GM18519 (cell line): ENCODE results near the gene GPR68.

Experiments used
- ATAC-seq: cut with Tn5 transposase; IDR thresholded peaks from one replicate; pipeline ENCODE4 v1.9.1; 2021; ENCODE audit warnings: mild to moderate bottlenecking, moderate library complexity; ENCODE audit not compliant: unreplicated experiment, low FRiP score

The GPR68 gene, protein sequence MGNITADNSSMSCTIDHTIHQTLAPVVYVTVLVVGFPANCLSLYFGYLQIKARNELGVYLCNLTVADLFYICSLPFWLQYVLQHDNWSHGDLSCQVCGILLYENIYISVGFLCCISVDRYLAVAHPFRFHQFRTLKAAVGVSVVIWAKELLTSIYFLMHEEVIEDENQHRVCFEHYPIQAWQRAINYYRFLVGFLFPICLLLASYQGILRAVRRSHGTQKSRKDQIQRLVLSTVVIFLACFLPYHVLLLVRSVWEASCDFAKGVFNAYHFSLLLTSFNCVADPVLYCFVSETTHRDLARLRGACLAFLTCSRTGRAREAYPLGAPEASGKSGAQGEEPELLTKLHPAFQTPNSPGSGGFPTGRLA

DNA sequence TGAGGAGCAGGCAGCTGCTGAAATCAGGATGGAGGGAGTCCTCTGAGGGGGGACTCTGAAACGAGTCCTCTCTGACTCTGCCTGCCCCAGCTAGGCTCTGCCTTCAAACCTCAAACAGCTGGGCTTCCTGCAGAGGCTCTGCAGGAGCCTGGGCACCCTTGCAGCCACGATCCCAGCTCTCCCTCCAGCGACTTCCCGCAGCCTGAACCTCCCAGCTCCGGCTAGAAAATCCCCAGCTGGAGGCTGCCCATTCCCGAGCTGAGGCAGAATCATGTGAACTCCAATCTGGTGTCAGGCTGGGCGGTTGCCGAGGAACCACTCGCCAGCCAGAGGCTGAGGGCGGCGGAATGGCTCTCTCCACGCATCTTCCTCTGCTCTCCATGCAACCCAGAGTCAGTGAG is at the start of gene GPR68:
GPR68 (minus strand) TSS at position 204 of the 401 bp plus-strand sequence. CDS start 9,654 bp downstream, outside the sequence.
- ATAC-seq: no peak

DNA sequence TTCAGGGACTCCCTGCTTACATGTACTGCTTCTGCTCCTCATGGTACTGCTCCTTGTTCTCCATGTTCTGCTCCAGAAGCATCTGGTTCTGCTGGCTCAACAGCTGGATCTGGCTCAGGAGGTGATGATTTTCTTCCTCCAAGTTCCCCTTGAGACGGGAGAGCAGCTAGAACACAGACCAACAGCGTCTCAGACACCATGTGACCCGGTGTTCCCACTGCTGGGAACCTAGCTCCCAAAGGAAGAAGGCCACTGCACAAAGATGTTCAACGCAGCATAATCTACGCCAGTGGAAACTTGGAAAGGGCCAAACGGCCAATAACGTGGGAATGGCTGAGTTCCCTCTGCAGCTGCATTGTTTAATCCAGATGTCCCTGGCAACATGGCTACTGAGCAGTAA is 49.6 kb upstream of the GPR68 start:
- no peak for ATAC-seq

DNA sequence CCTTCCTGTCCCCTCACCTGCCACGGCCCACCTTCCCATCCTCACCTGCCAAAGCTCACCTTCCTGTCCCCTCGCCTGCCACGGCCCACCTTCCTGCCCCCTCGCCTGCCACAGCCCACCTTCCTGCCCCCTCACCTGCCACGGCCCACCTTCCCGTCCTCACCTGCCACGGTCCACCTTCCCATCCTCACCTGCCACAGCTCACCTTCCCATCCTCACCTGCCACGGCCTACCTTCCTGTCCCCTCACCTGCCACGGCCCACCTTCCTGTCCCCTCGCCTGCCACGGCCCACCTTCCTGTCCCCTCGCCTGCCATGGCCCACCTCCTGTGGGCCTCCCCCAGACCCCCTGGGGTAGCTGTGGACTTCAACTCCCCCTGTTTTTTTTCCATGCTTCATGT is 48.8 kb upstream of the GPR68 start:
- ATAC-seq: no peak

DNA sequence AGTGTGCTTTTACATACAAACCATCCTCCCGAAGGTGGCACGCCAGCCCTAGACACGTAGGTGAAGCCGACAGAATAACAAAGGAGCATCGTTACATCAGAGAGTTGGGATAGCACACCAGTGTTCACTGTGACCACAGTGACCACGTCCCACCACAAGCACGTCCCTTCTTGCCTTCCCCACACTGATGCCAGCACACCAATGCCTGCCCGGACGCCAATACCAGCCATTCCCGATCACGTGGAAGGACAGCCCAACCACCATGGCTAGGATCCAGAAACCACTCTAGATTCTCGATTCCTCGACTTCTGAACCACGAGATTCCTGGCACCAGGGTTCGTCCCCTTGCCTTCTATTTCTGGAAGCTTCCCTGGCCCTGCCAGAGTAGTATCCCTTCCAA is 48.0 kb upstream of the GPR68 start:
- ATAC-seq: no peak

DNA sequence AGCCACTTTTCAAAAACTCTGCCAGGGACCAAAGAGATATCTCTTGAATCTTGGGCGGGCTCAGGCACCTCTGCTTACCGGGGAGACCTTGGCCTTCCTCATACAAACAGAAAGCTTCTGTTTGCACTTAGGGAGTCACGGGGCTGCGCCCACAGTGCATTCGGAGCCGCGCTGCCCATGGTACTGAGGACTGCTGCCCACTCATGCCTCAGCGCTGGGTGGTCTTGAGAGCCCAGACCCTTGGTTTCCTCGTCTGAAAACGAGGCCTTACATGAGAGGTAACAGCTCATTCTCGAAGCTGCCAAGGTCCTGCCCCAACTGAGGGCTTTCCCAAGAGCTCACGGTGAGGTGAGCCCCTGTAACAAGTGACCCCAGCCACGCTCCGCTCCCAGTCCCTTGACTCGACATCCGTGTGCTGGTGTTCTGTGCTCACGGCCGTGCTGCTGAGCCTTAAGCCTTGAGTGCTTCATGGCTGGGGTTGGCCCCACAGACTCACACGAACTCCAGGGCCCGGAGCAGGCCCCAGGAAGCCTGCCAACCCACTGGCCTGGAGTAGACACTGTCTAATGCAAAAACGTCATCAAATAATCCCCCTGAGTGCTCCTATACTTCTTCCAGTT is 47.4 kb upstream of the GPR68 start:
- no peak for ATAC-seq

DNA sequence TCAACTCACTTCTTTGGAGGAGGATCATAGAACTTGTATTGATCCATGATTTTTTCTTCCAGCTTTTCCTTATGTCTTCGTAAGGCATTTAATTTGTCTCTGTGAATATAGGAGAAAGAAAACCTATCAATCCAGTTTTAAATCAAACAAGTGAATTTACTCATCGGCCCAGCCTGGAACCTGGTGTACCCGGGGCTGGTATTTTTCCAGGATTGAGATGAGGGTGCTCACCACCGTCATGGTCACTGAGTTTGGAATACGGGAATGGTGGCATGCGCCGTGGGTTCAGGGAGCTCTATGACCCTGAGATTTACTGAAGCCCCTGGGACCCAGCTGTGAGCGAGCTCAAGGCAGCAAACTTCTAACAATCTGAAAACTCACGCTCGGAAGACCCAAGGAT is 46.5 kb upstream of the GPR68 start:
- ATAC-seq: no peak

DNA sequence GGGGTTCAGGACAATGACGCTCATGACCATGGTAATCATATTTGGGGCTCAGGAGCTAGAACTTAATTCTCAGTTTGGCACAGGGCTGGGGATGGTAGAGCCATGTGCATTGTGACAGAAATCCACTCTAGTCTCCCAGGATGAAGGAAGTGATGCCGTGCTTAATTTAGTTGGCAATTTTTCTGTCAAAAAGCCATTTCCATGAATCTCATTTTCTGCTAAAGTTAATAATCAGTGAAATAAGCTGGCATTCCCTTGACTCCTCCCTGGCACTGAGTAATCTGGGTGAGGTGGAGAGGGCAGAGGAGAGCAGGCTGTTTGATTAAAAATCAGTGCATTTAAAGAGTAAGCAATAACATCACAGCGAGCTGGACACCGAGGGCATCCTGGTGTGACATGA is 45.0 kb upstream of the GPR68 start:
- no peak for ATAC-seq

DNA sequence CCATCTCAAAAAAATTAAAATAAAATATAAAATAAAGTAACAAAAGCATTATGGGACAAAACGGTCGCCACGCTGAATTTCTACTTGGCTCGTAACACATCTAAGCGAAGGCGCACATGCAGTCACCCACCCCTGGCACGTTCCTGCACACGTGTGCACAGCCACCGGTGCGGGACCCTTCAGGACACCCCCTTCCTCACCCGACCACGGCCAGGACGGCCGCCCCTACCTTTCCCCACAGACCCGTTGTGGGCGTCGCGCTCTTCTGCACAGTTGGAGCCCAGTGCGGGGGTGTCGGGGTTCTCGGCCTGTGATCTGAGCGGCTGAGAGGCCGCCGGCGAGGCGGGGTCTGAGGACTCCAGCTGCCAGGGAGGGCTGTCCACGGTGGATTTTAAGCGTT is 44.4 kb upstream of the GPR68 start:
- no peak for ATAC-seq

DNA sequence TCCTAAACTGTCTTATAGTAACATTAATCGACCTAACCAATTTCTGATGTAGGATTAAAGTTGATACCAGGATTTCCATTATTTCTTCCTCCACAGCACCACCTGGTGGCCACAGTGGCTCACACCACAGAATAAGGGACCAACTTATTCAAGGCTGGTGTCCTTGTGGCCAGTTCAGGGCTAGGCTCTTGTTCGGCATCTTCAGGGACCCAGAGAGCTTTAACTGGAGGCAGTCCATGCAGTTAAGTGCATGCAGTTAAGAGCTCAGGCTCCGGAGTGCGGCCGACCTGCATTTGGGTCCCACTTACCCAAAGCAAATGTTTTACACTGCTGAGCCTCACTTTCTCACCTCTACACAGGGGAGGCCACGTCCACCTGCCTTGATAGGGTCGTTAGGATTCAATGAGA is 42.0 kb upstream of the GPR68 start:
- no peak for ATAC-seq

DNA sequence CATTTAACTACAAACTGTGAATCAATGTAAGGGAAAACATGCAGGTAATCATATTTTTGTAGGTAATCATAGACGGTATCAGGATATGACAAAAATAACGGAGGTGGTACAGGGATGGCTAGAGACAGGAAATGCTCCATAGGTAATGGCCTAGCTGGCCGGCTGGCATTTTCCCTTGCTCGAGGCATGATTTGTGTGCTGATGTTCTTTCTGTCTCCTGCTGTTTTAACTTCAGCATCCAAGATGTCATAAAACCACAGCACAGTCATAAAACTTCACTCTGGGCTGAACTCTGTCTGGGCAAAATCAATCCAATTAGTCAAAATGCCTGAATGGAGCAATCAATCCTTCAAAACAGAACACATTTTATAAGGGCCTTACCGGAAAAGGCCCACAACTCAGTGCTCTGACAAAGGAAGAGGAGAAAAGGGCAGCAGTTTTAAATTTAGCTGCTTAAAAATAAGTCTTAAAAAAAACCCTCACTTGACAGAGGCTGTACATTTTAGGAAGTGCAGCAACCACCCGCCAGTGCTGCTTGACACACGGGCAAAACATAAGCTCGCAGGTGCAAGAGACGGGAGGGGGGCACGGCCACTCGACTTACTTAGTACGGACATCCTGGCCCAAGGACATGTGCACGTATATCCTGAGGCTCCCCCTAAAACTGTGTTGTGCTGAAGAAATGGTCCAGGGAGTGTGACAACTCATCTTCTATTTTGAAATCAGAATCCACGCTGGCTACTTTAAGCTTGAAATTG is 40.5 kb upstream of the GPR68 start:
- no peak for ATAC-seq

DNA sequence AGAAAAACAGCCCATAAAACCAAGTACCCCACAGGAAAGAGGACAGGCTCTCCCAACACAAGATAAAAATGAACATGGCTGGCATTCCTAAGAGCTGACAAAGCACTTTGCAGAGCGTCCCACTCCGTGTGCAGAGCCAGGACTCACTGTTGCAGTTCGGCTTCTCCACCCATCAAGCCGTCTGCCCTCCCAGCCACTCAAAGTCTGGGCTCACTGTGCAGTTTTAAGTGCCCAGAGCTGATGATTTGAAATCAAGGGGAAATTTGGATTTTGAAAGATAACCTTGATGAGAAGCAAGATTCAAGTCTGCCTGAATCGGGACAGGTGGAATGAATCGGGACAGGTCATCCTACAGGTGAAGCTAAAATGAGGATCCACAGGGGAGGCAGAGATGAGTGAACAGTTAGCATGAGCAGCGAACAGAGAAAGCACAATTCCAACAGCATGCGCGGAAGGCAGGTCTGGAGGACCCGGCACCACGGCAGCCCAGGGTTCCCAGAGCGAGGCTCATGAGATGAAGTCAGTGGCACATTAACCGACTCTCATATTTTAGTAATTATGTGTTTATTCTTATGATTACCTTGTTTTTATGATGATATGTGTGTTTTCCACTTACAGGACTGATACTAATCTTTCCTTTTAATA is 39.8 kb upstream of the GPR68 start:
- ATAC-seq: no peak

DNA sequence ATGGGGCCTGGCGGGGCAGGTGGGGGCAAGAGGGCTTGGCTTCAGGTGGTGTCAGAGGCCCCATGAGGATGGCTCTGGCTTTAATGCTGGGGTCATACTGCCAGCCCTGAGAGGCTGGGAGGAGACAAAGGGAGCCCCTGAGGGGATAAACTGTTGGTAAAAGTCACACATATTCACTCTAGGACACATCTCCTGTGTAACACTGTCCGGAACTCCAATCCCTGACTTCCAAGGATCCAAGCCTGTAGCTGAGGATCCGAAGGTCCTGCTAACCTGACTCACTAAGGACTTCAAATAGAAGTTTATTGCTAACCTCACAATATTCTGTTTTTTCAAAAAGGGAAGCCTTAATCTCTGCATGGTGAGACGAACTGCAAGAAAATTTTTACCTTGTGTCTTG is 39.2 kb upstream of the GPR68 start:
- ATAC-seq: no peak

DNA sequence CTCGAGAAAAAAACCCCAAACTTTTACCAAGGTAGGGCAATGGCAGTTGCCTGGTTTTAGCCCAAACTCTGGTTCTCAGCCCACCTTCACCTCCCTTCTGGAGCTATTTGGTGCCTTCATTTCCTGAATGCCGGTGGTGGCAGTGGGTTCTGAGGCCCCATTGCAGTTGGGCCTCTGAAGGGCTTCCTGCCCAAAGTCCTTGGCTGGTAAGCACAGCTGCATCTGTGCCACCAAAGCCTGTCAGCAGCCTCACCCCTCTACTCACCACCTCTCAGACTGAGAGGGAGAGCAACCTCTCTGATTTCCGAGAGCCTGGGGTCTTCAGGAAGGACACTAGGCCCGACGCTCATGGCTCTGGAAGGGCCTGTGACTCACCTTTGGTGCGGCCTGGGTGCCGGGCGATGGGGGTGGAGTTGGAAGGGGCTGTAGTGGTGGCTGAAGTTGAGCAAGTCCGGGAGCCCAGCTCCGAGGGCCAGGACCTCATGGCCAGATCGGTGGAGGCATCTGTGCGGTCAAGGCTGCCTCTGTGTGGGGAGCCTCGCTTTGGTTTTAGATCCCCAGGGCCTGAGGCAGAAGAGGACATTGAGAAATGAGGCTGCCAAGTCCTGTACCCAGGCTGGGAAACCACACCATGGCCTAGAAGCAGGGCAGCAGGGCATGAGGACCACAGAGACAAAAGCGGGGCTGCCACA is 38.6 kb upstream of the GPR68 start:
- no peak for ATAC-seq

DNA sequence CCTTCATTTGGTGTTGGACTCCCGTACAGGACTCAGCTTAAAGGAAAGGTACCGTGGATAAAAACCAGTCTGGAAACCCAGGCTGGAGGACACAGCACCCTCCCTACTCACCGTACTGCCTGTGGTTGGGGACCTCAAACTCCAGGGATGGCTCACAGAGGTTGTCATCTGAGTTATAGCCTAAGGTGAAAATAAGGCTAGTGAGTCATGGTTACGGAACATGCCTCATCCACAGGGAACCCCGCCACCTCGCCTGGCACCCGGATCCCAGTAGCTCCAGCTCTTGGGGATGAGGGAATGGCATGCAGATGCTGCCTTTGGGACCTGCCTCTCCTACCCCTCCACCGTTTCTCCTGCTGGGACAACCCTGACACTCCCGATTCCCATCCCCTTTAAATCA is 36.8 kb upstream of the GPR68 start:
- no peak for ATAC-seq

DNA sequence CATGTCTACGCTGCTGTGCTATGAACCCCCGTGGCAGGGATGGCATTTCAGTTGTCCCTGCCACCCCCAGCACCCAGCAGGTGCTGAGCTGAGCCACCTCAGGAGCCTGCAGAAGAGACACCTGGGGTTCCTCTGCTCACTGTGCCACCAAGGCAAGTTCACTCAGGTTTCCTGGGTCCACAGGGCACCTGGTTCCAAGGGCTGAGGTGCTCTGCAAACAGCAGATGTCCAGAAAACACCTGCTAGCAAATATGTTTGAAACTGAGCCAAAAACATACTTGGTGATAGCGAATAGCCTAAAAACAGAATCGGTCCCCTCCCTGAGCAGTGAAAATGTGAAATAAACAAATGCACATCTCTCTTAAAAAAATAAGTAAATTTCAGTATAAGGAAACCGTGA is 35.6 kb upstream of the GPR68 start:
- no peak for ATAC-seq

DNA sequence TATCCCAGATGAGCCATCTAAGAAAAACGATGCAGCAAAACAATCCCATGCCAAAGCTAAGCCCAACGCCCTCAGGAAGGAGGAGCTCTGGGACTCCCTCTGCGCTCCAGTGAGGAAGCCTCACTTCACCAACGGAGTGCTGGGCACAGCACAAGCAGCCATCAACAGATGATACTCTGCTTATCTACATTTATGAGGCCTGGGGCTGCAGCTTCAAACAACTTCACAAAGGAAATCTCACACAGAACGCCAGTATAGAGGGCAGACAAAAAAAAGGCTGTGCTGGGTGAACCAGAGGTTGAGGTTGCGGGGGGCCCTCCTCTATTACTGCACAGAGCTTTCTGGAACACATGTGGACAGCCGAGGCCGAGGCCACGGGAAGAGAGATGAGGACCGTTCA is 34.9 kb upstream of the GPR68 start:
- ATAC-seq: no peak

DNA sequence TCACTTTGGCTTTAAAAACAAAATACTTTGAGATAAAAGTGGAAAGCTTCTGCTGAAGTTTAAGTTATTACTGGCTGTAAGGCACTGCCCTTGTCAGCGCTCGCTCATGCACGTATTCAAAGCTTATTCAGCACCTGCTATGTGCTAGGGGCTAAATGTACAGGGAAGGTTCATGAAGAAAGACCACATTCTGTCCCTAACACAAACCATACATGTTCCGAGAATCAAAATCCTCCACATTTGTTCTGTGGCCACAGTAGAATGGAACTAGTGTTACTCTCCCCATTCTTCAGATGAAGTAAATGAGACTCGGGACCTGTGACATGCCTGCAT is 33.8 kb upstream of the GPR68 start:
- ATAC-seq: no peak

DNA sequence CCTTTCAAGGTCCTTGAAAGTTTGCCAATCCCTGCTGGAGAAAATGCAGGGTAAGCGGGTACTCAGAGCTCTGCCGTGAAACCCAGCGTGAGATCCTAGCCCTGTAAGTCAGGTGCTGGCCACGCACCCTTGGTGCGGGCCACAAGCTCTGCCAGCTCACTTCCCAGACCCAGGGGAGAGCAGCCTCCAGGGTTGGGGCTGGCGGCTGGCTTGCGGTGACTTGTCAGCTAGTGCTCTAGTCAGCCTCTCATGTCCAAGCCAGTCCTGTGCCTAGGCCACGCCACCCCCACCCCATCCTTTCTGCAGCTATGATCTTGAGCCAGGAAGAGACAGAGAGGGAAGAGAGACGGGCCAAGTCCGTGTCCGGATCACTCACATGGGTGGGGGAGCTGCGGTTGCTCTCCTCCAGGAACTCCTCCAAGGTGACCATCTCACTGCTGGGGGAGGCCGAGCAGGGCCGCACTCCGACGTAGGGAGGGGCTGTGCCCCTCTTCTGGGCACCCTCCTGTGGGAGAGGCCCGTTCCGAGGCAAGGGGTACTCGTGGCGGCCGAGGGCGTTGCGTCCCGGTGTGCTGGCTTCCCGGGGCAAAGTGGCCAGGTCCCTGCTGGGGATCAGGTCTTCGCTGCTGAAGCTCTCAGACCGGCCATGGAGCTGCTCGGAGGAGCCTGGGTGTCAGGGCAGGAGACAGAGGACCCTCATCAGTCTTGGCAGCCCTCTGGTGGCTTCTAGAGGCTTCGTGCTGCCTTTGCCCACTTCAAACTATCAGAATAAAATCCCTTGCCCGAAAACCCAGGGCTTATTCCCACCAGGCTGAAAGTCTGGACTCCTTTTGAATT is 33.3 kb upstream of the GPR68 start:
- ATAC-seq: no peak

DNA sequence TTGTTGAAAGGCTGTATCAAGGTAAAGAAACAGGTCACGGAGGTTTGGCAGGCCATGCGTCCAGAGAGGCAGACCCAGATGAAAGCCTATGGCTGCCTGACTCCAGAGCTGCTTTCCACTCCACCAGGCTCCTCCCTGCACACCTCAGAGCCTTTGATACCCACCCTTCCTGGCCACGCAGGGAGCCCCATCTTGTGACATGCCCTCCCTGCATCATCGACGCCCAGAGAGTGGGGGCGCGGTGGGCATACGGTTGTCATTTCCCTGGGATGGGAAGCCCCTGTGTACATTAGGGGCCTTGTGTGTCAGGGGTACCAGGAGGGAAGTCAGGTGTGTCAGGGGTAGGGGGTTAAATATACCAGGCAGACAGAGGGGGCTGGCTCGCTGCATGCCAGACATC is 30.3 kb upstream of the GPR68 start:
- no peak for ATAC-seq

DNA sequence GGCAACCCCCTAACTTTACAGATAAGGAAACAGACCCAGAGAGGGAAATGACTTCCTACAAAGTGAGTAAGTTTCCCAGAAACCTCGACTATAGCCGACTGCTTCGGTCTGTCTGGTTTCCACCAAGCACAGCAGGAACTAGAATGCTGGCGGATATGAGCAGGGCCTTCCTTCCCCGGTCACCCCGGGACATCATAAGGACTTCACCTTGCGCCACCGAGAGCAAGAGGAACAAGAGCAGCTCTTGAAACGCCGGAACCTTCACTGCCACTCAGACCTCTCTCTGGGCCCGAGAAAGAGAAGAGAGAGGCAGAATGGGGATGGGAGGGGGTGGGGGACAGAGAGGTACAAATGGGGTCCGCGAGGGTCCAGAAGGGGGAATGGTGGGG is 29.4 kb upstream of the GPR68 start:
- no peak for ATAC-seq
